ENCODE measurements around the gene ACSM5. TPM values are rescaled to one million over a fixed set of nuclear protein-coding genes. Genes with fewer than 3 reads are reported as not detected.

ACSM5 gene
- total and polyA plus RNA-seq, 2 experiments from 2014 or later, result 5.5 to 8.9 TPM

GRCh38 chr16:20402651-20403050 is 6.7 kb upstream of the ACSM5 start:
- H3K27ac ChIP-seq, result no peak overlapping the region
- H2AFZ ChIP-seq, result no peak overlapping the region
- no peak for TF ChIP-seq EZH2phosphoT487 (IDR thresholded peaks at IDR 0.05; ENCODE audit: low read depth, severe bottlenecking, unreplicated experiment)
- no peak for TF ChIP-seq EZH2 (IDR thresholded peaks at IDR 0.05; ENCODE audit: borderline replicate concordance)
- TF ChIP-seq, protein P1, sequence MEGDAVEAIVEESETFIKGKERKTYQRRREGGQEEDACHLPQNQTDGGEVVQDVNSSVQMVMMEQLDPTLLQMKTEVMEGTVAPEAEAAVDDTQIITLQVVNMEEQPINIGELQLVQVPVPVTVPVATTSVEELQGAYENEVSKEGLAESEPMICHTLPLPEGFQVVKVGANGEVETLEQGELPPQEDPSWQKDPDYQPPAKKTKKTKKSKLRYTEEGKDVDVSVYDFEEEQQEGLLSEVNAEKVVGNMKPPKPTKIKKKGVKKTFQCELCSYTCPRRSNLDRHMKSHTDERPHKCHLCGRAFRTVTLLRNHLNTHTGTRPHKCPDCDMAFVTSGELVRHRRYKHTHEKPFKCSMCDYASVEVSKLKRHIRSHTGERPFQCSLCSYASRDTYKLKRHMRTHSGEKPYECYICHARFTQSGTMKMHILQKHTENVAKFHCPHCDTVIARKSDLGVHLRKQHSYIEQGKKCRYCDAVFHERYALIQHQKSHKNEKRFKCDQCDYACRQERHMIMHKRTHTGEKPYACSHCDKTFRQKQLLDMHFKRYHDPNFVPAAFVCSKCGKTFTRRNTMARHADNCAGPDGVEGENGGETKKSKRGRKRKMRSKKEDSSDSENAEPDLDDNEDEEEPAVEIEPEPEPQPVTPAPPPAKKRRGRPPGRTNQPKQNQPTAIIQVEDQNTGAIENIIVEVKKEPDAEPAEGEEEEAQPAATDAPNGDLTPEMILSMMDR (IDR thresholded peaks at IDR 0.05; ENCODE audit: poor library complexity), result no peak
- H3K36me3 ChIP-seq (replicated peaks; ENCODE audit: insufficient read depth, low read depth), result no peaks in the 10 kb centered on the region
- H4K20me1 ChIP-seq (ENCODE audit: insufficient read depth, poor library complexity, severe bottlenecking), result no peaks in the 10 kb centered on the region
- H3K79me2 ChIP-seq, result no peaks in the 10 kb centered on the region
- WGBS (ENCODE audit: low lambda C conversion rate, missing lambda C conversion rate), result 82% methylated on average over 2 of the region's 2 CpGs
- H3K9me2 ChIP-seq (replicated peaks; ENCODE audit: insufficient read depth), result no peaks in the 10 kb centered on the region
- no peaks in the 10 kb centered on the region for H3K4me1 ChIP-seq (ENCODE audit: insufficient read depth)
- no peak for DNase-seq (ENCODE audit: low spot score)
- H3K27me3 ChIP-seq, result no peaks in the 10 kb centered on the region
- no peaks in the 10 kb centered on the region for H3K9me3 ChIP-seq (ENCODE audit: low read depth)
- H3K4me2 ChIP-seq, result no peak overlapping the region
- no peak overlapping the region for H3K4me3 ChIP-seq

GRCh38 chr16:20404637-20405036 is 4.7 kb upstream of the ACSM5 start, which contains the start of gene PDILT:
PDILT (minus strand) TSS chr16:20404737; CDS start chr16:20399300, 5,437 bp downstream.
- H2AFZ ChIP-seq, result no peak within 1 kb of the TSS
- H3K4me1 ChIP-seq (ENCODE audit: insufficient read depth), result no peaks in the 10 kb centered on the region
- no peaks in the 10 kb centered on the region for H3K9me3 ChIP-seq (ENCODE audit: low read depth)
- no peaks in the 10 kb centered on the region for H3K36me3 ChIP-seq (replicated peaks; ENCODE audit: insufficient read depth, low read depth)
- no peaks in the 10 kb centered on the region for H3K27me3 ChIP-seq
- no peaks in the 10 kb centered on the region for H3K9me2 ChIP-seq (replicated peaks; ENCODE audit: insufficient read depth)
- H3K27ac ChIP-seq, result no peak within 1 kb of the TSS
- DNase-seq (ENCODE audit: low spot score), result no peak
- no peak within 1 kb of the TSS for H3K4me3 ChIP-seq
- H3K79me2 ChIP-seq, result no peaks in the 10 kb centered on the region
- TF ChIP-seq, protein P1 (IDR thresholded peaks at IDR 0.05; ENCODE audit: poor library complexity), result no peak
- TF ChIP-seq EZH2 (IDR thresholded peaks at IDR 0.05; ENCODE audit: borderline replicate concordance) (no peak), EZH2phosphoT487 (IDR thresholded peaks at IDR 0.05; ENCODE audit: low read depth, severe bottlenecking, unreplicated experiment) (no peak)
- H4K20me1 ChIP-seq (ENCODE audit: insufficient read depth, poor library complexity, severe bottlenecking), result no peaks in the 10 kb centered on the region
- H3K4me2 ChIP-seq, result no peak within 1 kb of the TSS
- 94% methylated on average over 2 of the region's 2 CpGs for WGBS (ENCODE audit: low lambda C conversion rate, missing lambda C conversion rate)

DNA sequence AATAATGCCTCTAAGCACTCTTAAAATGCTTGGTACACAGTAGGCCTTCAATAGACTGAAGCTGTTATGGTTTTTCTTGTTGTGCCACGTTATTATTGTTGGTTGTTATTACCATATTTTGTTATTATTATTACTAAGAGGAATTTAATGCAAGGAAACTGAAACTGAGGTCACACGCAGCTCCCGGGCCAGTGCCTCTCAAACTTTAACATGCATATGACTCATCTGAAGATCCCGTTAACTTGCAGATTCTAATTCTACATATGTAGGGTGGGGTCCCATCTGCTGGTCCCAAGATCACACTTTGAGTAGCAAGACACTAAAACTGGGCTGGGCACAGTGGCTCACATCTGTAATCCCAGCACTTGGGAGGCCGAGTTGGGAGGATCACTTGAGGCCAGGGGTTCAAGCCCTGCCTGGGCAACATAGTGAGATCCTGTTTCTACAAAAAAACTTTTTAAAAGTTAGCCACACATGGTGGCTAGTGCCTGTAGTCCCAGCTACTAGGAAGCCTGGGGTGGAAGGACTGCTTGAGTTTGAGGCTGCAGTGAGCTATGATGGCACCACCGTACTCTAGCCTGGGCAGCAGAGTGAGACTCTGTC is 888 bp downstream of the ACSM5 start:
- Histone ChIP-seq H3K9me2 (replicated peaks; ENCODE audit: insufficient read depth) (no peaks in the 10 kb centered on the region), H3K79me2 (no peaks in the 10 kb centered on the region), H4K20me1 (ENCODE audit: insufficient read depth, poor library complexity, severe bottlenecking) (no peaks in the 10 kb centered on the region), H3K27me3 (no peaks in the 10 kb centered on the region), H3K36me3 (replicated peaks; ENCODE audit: insufficient read depth, low read depth) (no peaks in the 10 kb centered on the region), H3K4me2 (no peak overlapping the region), H3K27ac (no peak overlapping the region), H3K4me1 (ENCODE audit: insufficient read depth) (no peaks in the 10 kb centered on the region), H3K9me3 (ENCODE audit: low read depth) (no peaks in the 10 kb centered on the region), H2AFZ (no peak overlapping the region), H3K4me3 (no peak overlapping the region)
- TF ChIP-seq EZH2phosphoT487 (IDR thresholded peaks at IDR 0.05; ENCODE audit: low read depth, severe bottlenecking, unreplicated experiment), result no peak
- TF ChIP-seq EZH2 (IDR thresholded peaks at IDR 0.05; ENCODE audit: borderline replicate concordance), result no peak
- TF ChIP-seq, protein P1 (IDR thresholded peaks at IDR 0.05; ENCODE audit: poor library complexity), result no peak
- no peak for DNase-seq (ENCODE audit: low spot score)
- WGBS (ENCODE audit: low lambda C conversion rate, missing lambda C conversion rate), result 83% methylated on average over 6 of the region's 6 CpGs

Measured in hepatocyte (in vitro differentiated cells).